ENCODE results near the gene RPS26.
A peak's percentile ranks its signal among the peaks of the same experiment; 100 is the strongest.
"Not testable (repeated sequence)": the region's sequence is repeated elsewhere in the genome, so short reads cannot be mapped to it uniquely, and the experiment has no call there.

RPS26 gene

DNA sequence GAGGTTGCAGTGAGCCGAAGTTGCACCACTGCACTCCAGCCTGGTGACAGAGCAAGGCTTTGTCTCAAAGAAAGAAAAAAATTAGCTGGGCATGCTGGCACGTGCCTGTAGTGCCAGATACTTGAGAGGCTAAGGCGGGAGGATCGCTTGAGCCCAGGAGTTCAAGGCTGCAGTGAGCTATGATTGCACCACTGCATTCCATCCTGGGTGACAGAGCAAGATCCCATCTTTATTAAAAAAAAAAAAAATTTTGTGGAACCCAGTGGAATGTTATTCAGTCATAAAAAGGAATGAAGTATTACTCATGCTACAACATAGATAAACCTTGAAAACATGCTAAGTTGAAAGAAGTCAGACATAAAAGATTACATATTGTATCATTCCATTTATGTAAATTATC, 29.9 kb downstream of the RPS26 start:
- TF ChIP-seq, protein P1, sequence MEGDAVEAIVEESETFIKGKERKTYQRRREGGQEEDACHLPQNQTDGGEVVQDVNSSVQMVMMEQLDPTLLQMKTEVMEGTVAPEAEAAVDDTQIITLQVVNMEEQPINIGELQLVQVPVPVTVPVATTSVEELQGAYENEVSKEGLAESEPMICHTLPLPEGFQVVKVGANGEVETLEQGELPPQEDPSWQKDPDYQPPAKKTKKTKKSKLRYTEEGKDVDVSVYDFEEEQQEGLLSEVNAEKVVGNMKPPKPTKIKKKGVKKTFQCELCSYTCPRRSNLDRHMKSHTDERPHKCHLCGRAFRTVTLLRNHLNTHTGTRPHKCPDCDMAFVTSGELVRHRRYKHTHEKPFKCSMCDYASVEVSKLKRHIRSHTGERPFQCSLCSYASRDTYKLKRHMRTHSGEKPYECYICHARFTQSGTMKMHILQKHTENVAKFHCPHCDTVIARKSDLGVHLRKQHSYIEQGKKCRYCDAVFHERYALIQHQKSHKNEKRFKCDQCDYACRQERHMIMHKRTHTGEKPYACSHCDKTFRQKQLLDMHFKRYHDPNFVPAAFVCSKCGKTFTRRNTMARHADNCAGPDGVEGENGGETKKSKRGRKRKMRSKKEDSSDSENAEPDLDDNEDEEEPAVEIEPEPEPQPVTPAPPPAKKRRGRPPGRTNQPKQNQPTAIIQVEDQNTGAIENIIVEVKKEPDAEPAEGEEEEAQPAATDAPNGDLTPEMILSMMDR (IDR thresholded peaks at IDR 0.05; ENCODE audit: low read depth, low read length): no peak
- no peak for DNase-seq

DNA sequence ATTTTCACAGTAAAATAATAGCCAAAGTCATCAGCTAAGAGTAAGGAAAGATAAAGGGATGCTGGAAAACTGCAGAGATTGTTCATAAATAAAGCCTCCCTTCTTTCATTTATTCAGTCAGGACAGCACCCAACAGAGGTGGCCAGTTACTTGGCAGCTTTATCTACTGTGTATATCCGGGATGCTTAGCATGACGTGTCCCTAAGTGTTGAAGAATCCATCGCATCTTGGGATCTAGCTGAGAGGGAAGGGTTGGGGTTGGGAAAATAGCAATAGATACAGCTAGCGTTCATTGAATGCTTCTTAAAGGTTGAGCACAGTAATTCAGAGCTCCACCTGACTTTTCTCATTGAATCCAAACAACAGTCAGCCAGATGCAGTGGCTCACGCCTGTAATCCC, 32.7 kb downstream of the RPS26 start:
- Histone ChIP-seq H3K9me3 (no peaks in the 10 kb centered on the region), H3K4me1 (no peaks in the 10 kb centered on the region), H3K27me3 (no peaks in the 10 kb centered on the region), H3K36me3 (no peaks in the 10 kb centered on the region), H3K4me3 (ENCODE audit: low read depth, low read length) (no peak overlapping the region)
- DNase-seq: no peak
- TF ChIP-seq, protein P1 (IDR thresholded peaks at IDR 0.05; ENCODE audit: low read depth, low read length): no peak

More for the DNA sequence above, 29.9 kb downstream of the RPS26 start:
- no peaks in the 10 kb centered on the region for H3K9me3 ChIP-seq
- H3K4me1 ChIP-seq: no peaks in the 10 kb centered on the region
- H3K27me3 ChIP-seq: no peaks in the 10 kb centered on the region
- H3K4me3 ChIP-seq (ENCODE audit: low read depth, low read length): no peak overlapping the region
- H3K36me3 ChIP-seq: no peaks in the 10 kb centered on the region

DNA sequence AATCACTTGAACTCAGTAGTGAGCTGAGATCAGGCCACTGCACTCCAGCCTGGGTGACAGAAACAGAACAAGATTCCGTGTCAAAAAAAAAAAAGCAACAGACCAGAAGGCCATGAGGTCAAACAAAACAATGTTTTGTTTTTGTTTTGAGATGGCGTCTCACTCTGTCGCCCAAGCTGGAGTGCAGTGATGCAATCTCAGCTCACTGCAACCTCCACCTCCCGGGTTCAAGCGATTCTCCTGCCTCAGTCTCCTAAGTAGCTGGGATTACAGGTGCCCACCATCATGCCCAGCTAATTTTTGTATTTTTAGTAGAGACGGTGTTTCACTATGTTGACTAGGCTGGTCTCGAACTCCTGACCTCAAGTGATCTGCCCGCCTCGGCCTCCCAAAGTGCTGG, 36.2 kb downstream of the RPS26 start:
- not testable (repeated sequence) for DNase-seq; H3K27me3 ChIP-seq; H3K4me1 ChIP-seq; H3K4me3 ChIP-seq (ENCODE audit: low read depth, low read length); H3K36me3 ChIP-seq; H3K9me3 ChIP-seq

DNA sequence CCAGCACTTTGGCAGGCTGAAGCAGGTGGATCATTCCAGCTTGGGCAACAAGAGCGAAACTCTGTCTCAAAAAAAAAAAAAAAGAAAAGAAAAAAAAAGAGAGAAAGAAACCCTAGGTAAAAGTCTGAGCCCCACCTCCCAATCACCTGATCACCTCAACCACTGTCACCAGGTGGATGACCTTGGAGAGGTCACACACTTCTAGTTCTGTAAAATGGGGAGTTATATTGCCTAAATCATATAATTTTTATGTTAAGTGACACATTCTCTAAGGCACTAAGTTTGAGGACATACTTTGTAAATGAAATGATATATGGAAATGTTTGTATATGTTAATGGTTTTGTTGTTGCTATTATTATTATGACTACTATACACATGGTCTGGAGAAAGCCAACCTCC, 36.7 kb downstream of the RPS26 start:
- Histone ChIP-seq H3K36me3 (no peaks in the 10 kb centered on the region), H3K4me1 (no peaks in the 10 kb centered on the region), H3K27me3 (peaks cover 5% of the 10 kb centered on the region; the same call in 1 of the 2 replicates), H3K4me3 (ENCODE audit: low read depth, low read length) (no peak overlapping the region), H3K9me3 (no peaks in the 10 kb centered on the region)
- TF ChIP-seq, protein P1 (IDR thresholded peaks at IDR 0.05; ENCODE audit: low read depth, low read length): no peak
- no peak for DNase-seq

DNA sequence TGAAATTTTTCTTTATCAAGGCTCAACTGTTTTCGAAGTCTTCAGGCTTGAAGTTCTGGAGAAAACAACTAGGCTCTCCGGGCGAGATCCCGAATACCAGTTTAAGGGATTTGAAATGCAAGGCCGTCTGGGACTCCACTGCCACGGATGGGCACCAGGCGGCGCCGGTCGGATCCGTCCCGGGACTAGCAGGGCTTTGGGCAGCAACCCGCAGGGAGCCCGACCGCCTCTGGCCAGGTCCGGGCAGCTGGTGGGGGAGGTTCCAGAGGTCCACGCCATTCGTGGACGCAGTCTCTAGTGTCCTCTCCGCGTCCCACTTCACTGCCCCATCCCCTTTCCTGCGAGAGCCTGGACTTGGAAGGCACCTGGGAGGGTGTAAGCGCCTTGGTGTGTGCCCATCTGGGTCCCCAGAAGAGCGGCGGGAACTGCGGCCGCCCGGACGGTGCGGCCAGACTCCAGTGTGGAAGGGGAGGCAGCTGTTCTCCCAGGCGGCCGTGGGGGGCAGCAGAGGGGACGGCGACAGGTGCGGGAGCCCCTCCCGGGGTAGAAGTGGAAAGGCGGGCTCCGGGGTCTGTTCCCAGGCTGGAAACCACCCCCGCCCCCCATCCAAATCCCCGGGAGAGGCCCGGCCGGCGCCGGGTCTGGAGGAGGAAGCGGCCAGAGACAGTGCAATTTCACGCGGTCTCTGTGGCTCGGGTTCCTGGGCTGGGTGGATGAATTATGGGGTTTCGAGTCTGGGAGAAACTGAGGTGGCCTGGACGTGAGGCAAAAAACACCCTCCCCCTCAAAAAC, 37.4 kb downstream of the RPS26 start:
- H3K27me3 ChIP-seq: peaks cover 5% of the 10 kb centered on the region; the same call in 1 of the 2 replicates
- peak overlapping the region; percentile 68 for H3K4me3 ChIP-seq (ENCODE audit: low read depth, low read length)
- TF ChIP-seq, protein P1 (IDR thresholded peaks at IDR 0.05; ENCODE audit: low read depth, low read length): peak; percentile 76
- peak; percentile 86 for DNase-seq
- H3K36me3 ChIP-seq: no peaks in the 10 kb centered on the region
- H3K4me1 ChIP-seq: no peaks in the 10 kb centered on the region
- H3K9me3 ChIP-seq: no peaks in the 10 kb centered on the region

DNA sequence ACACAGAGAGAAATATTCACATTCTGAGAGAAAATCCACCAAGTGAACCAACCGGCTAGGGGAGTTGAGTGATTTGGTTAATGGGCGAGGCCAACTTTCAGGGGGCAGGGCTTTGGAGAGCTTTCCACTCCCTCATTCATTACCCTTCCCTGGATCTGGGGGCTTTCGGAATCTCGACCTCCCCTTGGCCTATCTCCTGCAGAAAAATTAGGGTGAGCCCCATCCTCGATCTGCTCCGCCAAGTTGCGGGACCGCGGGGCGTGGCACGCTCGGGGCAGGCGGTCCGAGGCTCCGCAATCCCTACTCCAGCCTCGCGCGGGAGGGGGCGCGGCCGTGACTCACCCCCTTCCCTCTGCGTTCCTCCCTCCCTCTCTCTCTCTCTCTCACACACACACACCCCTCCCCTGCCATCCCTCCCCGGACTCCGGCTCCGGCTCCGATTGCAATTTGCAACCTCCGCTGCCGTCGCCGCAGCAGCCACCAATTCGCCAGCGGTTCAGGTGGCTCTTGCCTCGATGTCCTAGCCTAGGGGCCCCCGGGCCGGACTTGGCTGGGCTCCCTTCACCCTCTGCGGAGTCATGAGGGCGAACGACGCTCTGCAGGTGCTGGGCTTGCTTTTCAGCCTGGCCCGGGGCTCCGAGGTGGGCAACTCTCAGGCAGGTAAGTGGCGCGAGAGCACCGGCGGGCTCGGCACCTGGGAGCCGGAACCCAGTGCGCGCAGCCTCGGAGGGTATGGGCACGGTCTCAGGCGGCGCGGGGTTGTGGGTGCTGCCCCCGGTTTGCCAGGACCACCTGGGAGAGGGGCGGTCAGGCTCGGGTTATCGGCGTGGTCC, 38.2 kb downstream of the RPS26 start, which contains the start of gene ERBB3:
Gene ERBB3 (plus strand): TSS at position 443 of the 833 bp plus-strand sequence. CDS start 136 bp downstream, at position 579.
- H3K36me3 ChIP-seq: no peaks in the 10 kb centered on the region
- no peaks in the 10 kb centered on the region for H3K4me1 ChIP-seq
- peaks cover 5% of the 10 kb centered on the region; the same call in 1 of the 2 replicates for H3K27me3 ChIP-seq
- H3K4me3 ChIP-seq (ENCODE audit: low read depth, low read length): peak within 1 kb of the TSS; percentile 68
- TF ChIP-seq, protein P1 (IDR thresholded peaks at IDR 0.05; ENCODE audit: low read depth, low read length): no peak
- peak; percentile 69 for DNase-seq
- H3K9me3 ChIP-seq: no peaks in the 10 kb centered on the region

Data from BE2C (cell line).